ENCODE results near the gene CYP4F22.
"Not testable (repeated sequence)": the region's sequence is repeated elsewhere in the genome, so short reads cannot be mapped to it uniquely, and the experiment has no call there.

CYP4F22 gene

DNA sequence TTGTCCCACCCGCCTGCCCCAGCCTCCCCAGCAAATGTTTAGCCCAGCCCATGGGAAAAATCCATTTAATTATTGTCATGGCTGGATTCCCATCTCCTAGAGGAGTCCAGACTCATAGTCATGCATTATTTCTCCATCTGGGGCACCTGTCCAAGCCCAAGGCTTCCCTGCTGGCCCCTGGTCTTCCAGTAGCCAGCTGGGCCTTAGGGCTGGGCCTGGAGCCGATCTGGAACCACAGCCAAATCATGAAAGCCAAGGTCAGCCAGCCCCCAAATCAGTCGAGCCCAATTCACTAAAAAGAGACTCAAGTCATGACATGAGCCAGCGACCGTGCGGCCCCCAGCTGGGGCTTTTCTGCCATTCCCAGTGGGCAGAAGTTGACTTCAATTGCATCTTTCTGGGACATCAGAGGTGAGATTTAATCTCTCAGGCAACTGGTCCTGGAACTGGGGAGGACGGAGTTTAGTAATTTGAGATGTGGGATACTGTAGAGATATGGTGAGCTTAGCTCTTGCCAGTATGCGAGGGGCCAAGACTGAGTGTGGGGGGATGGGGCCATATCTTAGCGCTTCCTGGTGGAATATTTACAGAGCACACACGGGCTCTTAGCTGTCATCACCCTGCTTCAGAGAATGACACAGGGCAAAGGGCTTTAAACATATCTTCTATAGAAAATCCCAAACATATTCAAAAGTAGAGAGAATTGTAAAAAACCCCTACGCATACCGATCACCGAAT, 19.7 kb upstream of the CYP4F22 start:
- DNase-seq (ENCODE audit: low read depth in 2 of 2, low spot score in 1 of 2) = no peak

DNA sequence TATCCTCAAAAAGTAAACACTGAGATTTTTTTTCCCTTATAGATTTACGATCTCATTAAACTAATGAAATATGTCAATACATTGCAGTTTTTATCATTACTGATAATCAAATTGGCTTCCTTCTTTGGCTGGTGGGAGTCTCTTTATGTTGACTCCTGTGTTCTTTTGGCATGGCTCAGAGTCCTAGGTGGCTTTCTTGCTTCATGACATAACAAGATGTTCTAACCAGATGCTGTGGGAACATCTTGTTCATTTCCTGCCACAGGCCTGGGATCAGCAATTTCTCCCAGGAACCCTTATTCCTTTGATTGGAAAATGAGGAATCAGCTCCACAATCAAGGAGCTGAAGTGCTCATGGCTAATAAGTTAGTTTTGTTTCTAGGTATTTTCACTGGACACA, 13.2 kb upstream of the CYP4F22 start:
- no peak for DNase-seq (ENCODE audit: low read depth in 2 of 2, low spot score in 1 of 2)

GRCh38 chr19:15498156-15498858, 10.0 kb upstream of the CYP4F22 start:
- no peak for DNase-seq (ENCODE audit: low read depth in 2 of 2, low spot score in 1 of 2)

GRCh38 chr19:15498910-15499309, 9.4 kb upstream of the CYP4F22 start:
- DNase-seq (ENCODE audit: low read depth in 2 of 2, low spot score in 1 of 2) = no peak

- DNase-seq (ENCODE audit: low read depth in 2 of 2, low spot score in 1 of 2) = no peak
Measured at GRCh38 chr19:15501596-15501995, 6.7 kb upstream of the CYP4F22 start.

- DNase-seq (ENCODE audit: low read depth in 2 of 2, low spot score in 1 of 2) = no peak
Measured at GRCh38 chr19:15502264-15502663, 6.1 kb upstream of the CYP4F22 start.

DNA sequence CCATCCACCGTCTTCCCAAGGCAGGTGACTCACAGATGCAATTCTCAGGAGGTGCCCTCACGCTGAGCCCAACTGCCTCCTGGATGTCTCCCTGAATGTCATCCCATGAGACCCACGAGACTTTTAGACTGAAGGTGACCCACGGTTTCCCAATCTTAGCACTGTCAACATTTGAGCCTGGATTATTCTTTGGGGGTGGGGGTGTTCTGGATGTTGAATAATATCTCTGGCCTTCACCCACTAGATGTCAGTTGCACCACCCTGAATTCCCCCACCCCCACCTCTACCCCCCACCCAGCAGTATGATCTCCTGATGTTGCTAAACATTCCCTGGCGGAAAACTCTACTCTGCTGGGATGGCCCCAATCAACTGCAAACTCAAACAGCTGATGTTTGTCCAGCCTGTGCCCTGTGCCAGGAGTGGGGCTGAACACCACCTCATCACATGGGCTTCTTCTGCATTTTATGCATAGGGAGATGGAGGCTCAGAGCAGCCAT, 2.2 kb upstream of the CYP4F22 start:
- no peak for DNase-seq (ENCODE audit: low read depth in 2 of 2, low spot score in 1 of 2)

DNA sequence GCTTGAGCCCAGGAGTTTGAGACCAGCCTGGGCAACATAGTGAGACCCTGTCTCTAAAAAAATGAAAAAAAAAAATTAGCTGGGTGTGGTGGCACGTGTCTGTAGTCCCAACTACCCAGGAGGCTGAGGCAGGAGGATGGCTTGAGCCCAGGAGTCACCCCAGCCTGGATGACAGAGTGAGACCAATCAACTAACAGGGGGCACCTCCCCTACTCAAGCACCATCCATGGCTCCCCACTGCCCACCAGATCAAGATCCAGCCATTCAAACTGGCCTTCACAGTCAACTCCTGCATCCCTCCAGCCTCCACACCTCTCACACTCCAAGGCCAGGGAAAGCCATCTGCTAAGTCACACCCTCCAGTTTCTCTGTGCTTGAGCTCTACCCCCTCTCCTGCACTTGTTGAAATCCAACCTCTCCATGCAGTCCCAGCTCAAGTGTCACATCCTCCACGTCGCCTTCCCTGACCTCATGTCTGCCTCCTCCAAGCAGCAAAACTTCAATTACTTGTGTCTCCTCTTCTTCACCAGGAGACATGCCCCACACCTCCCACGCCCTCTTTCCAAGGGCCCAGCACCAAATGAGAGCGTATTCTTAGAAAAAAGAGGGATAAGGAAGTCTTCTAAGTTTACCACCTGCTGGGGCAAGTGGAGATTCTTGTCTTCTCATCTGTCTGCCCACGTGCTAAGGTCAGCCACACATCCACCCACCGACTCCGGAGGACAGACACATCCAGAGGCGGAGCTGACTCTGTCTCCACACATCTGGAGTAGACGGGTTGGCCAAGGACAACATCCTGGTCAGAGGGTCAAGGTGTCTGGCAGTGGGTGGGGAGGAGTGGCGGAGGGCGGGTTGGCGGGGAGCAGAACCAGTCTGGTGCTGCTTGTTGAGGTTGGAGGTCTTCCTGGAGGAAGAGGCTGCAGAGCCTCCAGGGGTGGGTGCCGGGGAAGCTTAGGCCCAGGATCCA, 974 bp upstream of the CYP4F22 start:
- no peak for DNase-seq (ENCODE audit: low read depth in 2 of 2, low spot score in 1 of 2)

GRCh38 chr19:15511671-15512424, 3.5 kb downstream of the CYP4F22 start:
- no peak for DNase-seq (ENCODE audit: low read depth in 2 of 2, low spot score in 1 of 2)

DNA sequence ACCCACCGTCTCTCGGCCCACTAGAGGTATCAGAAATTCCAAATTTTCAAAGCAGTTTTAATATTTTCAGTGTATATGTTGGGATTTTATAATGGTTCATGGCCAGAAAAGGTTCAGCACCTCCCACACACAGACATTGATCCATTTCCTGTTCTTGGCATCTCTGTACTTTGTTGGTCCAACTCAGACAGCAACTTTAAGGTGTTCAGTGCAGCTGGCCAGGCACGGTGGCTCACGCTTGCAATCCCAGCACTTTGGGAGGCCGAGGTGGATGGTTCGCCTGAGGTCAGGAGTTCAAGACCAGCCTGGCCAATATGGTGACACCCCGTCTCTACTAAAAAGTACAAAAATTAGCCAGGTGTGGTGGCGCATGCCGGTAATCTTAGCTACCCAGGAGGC, 6.9 kb downstream of the CYP4F22 start:
- not testable (repeated sequence) for DNase-seq (ENCODE audit: low read depth in 2 of 2, low spot score in 1 of 2)

GRCh38 chr19:15516363-15516762, 8.0 kb downstream of the CYP4F22 start:
- no peak for DNase-seq (ENCODE audit: low read depth in 2 of 2, low spot score in 1 of 2)

- DNase-seq (ENCODE audit: low read depth in 2 of 2, low spot score in 1 of 2) = no peak
Measured at GRCh38 chr19:15517778-15518177, 9.5 kb downstream of the CYP4F22 start.

- DNase-seq (ENCODE audit: low read depth in 2 of 2, low spot score in 1 of 2) = no peak
Measured at GRCh38 chr19:15519433-15519976, 11.2 kb downstream of the CYP4F22 start.

GRCh38 chr19:15524781-15525180, 16.5 kb downstream of the CYP4F22 start:
- DNase-seq (ENCODE audit: low read depth in 2 of 2, low spot score in 1 of 2) = no peak

DNA sequence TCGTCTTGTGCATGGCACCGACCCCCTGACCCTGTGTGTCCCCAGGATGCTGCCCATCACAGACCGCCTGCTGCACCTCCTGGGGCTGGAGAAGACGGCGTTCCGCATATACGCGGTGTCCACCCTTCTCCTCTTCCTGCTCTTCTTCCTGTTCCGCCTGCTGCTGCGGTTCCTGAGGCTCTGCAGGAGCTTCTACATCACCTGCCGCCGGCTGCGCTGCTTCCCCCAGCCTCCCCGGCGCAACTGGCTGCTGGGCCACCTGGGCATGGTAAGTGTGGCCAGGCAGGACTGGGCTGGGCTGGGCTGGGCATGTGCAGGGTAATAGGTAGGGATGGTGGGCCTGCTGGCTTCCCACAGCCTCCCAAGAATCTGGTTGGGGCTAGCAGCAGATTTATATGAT, 17.0 kb downstream of the CYP4F22 start:
- DNase-seq (ENCODE audit: low read depth in 2 of 2, low spot score in 1 of 2) = no peak

DNA sequence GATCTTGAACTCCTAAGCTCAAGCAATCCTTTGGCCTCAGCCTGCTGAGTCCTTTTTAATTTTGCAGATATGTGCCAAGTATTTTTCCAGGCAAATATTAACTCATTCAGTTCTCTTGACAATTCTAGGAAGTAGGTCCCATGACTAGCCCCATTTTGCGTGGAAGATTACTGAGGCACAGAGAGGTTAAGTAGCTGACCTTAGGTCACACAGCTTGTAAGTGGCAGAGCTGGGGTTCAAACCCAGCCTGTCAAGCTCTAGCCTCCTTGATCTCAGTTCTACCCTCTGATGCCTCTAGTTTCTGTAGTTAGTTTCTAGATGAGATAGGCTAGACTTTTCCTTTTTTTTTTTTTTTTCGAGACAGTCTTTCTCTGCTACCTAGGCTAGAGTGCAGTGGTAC, 18.1 kb downstream of the CYP4F22 start:
- no peak for DNase-seq (ENCODE audit: low read depth in 2 of 2, low spot score in 1 of 2)

GRCh38 chr19:15527705-15528104, 19.4 kb downstream of the CYP4F22 start:
- DNase-seq (ENCODE audit: low read depth in 2 of 2, low spot score in 1 of 2) = no peak

GRCh38 chr19:15529774-15530372, 21.5 kb downstream of the CYP4F22 start:
- DNase-seq (ENCODE audit: low read depth in 2 of 2, low spot score in 1 of 2) = no peak

GRCh38 chr19:15532779-15533521, 24.6 kb downstream of the CYP4F22 start:
- no peak for DNase-seq (ENCODE audit: low read depth in 2 of 2, low spot score in 1 of 2)

- not testable (repeated sequence) for DNase-seq (ENCODE audit: low read depth in 2 of 2, low spot score in 1 of 2)
Measured at GRCh38 chr19:15533522-15533830, 25.2 kb downstream of the CYP4F22 start.

Data from stimulated activated CD8-positive, alpha-beta memory T cell treated with anti-CD3 and anti-CD28 coated beads, Interleukin-4, amount 100 ng/mL, for 1 hour (primary cell).